Activated CD4-positive, CD25-positive, alpha-beta regulatory T cell treated with anti-CD3 and anti-CD28 coated beads, Interleukin-2, amount 50 U/mL, for 24 hours (primary cell): Measurements from ENCODE around the gene NUPR1.
"Not testable (repeated sequence)": the region's sequence is repeated elsewhere in the genome, so short reads cannot be mapped to it uniquely, and the experiment has no call there.

ENCODE experiments used
- ATAC-seq, 2 donors: fragments of 150-1000 bp; cut with Tn5 transposase; one replicate each; pipeline ENCODE4 v1.10.0; 2021; ENCODE audit warnings: mild to moderate bottlenecking in 1 of 2, moderate library complexity in 1 of 2

The NUPR1 gene

GRCh38 chr16:28497861-28498599 lies 40.7 kb downstream of the NUPR1 start:
- ATAC-seq: no peak

GRCh38 chr16:28497386-28497785 lies 41.4 kb downstream of the NUPR1 start:
- no peak for ATAC-seq

- ATAC-seq: no peak
Observed at GRCh38 chr16:28496844-28497243, 41.9 kb downstream of the NUPR1 start.

- ATAC-seq: no peak
Observed at GRCh38 chr16:28495795-28496749, 42.7 kb downstream of the NUPR1 start.

GRCh38 chr16:28495098-28495793 lies 43.5 kb downstream of the NUPR1 start:
- no peak for ATAC-seq

GRCh38 chr16:28494121-28494851 lies 44.5 kb downstream of the NUPR1 start, which contains the start of gene APOBR:
TSS of gene APOBR (plus strand) at chr16:28494643. CDS start at chr16:28494682, 39 bp downstream.
- peak; percentile 86 to 87 for ATAC-seq

- no peak for ATAC-seq
Observed at GRCh38 chr16:28492511-28492910, 46.3 kb downstream of the NUPR1 start.

- ATAC-seq: peak; percentile 80 to 82
Observed at GRCh38 chr16:28491970-28492474, 46.8 kb downstream of the NUPR1 start, which contains the start of gene CLN3. TSS of gene CLN3 (minus strand) at chr16:28492074. CDS start at chr16:28491759, 315 bp downstream.

- ATAC-seq: no peak
Observed at GRCh38 chr16:28491230-28491969, 47.4 kb downstream of the NUPR1 start.

GRCh38 chr16:28486266-28486665 lies 52.5 kb downstream of the NUPR1 start:
- no peak for ATAC-seq

- not testable (repeated sequence) for ATAC-seq
Observed at GRCh38 chr16:28483361-28483760, 55.4 kb downstream of the NUPR1 start.
